Transverse colon (tissue), 4 donors: ENCODE results near the gene LRP1B. TPM values are rescaled to one million over a fixed set of nuclear protein-coding genes. Genes with fewer than 3 reads are reported as not detected.

Experiments used
- DNase-seq: peaks from one replicate; pipeline ENCODE4 v3.0.0-alpha.2; 2019
- H3K27ac ChIP-seq, 4 donors: fragments of 200-600 bp; sonication (generic); 2 replicates each; pipeline ENCODE4 v1.5.1; 2016 to 2018; ENCODE audit warnings: inconsistent platforms in 4 of 4
- H3K27me3 ChIP-seq: fragments of 200-600 bp; sonication (generic); 2 replicates; pipeline ENCODE4 v1.5.1; 2017; ENCODE audit warnings: inconsistent platforms
- H3K36me3 ChIP-seq, 4 donors: fragments of 200-600 bp; sonication (generic); 2 replicates each; pipeline ENCODE4 v1.5.1; 2017 to 2019; ENCODE audit warnings: inconsistent platforms in 4 of 4
- H3K4me1 ChIP-seq, 4 donors: fragments of 200-600 bp; sonication (generic); 2 replicates each; pipeline ENCODE4 v1.5.1; 2017 to 2020; ENCODE audit warnings: inconsistent platforms in 4 of 4
- H3K4me3 ChIP-seq, 4 donors: fragments of 200-600 bp; sonication (generic); 1 replicate in 1 of 4; 2 replicates in 3 of 4; pipeline versions ENCODE4 v1.5.1 to v1.6.1; 2017 to 2019; ENCODE audit warnings: inconsistent platforms in 4 of 4
- H3K9me3 ChIP-seq, 2 donors: fragments of 200-600 bp; sonication (generic); 2 replicates each; pipeline ENCODE4 v1.5.1; 2017 to 2019; ENCODE audit warnings: inconsistent platforms in 2 of 2
- EP300 ChIP-seq: sonication (generic); formaldehyde crosslinking; IDR thresholded peaks from one replicate; pipeline ENCODE4 v1.6.1; 2017; ENCODE audit warnings: antibody characterized with exemption, low read depth
- POLR2A ChIP-seq: fragments of 450-650 bp; IDR thresholded peaks from one replicate; pipeline ENCODE4 v1.6.1; 2016; ENCODE audit warnings: antibody characterized with exemption, mild to moderate bottlenecking, moderate library complexity
- POLR2AphosphoS5 ChIP-seq, 3 donors: sonication (generic); formaldehyde crosslinking; IDR thresholded peaks; one replicate each; pipeline ENCODE4 v1.6.1; 2016; ENCODE audit warnings: antibody characterized with exemption in 3 of 3
- WGBS, 2 donors: methylation state at CpG; one replicate each; pipeline ENCODE4 v1.1.5; 2018; ENCODE audit warnings: low coverage in 1 of 2; 5-methylcytosine and 5-hydroxymethylcytosine counted together
- in situ Hi-C, 4 donors: fragments of 200-750 bp; cut with MboI; loops; one replicate each; pipeline versions ENCODE4 v1.15.0 to v1.15.1; 2017; ENCODE audit warnings: low sequenced_read_pairs in 3 of 4, low pct_ligation_motif_present in 1 of 4, low pct_unique_long_range_greater_than_20kb in 1 of 4
- intact Hi-C: fragments of 100-400 bp; cut with DNase I; formaldehyde crosslinking; loops from one replicate; pipeline ENCODE4 v1.15.1; 2023; ENCODE audit warnings: low total_unique reads
- total RNA-seq, 4 donors: library from RNA; depleted of rRNA; stranded (reverse); fragments of >200 nt; gene quantifications; one replicate each; pipeline ENCODE4 v1.1.0, GENCODE V29; 2016
- TF ChIP-seq, protein P1 (sequence below), 5 experiments: fragments of 200-600 bp in 3 of 5; fragments of 450-650 bp in 2 of 5; sonication (generic) in 3 of 5; IDR thresholded peaks; 1 replicate in 2 of 5; 2 replicates in 3 of 5; pipeline ENCODE4 v1.5.1; 2016 to 2017; ENCODE audit warnings: antibody characterized with exemption in 5 of 5, inconsistent platforms in 3 of 5, mild to moderate bottlenecking in 2 of 5, moderate library complexity in 1 of 5

Gene LRP1B
- total RNA-seq, 4 donors from 2014 or later, result 0.48 to 5.4 (median 0.82) TPM; not detected in 1

GRCh38 chr2:140362361-140362760 lies 1768.5 kb downstream of the LRP1B start:
- intact Hi-C loops (no loop called here), in situ Hi-C loops (no loop called here)
- Histone ChIP-seq H3K27ac (no peak overlapping the region), H3K36me3 (no peaks in the 10 kb centered on the region), H3K4me1 (no peaks in the 10 kb centered on the region), H3K4me3 (no peak overlapping the region), H3K27me3 (no peaks in the 10 kb centered on the region), H3K9me3 (no peaks in the 10 kb centered on the region)
- DNase-seq, result no peak
- 90 to 94% methylated on average over 1 of the region's 1 CpG for WGBS, 2 donors
- TF ChIP-seq POLR2A (no peak), POLR2AphosphoS5 (IDR thresholded peaks at IDR 0.05) (no peak), EP300 (no peak)
- TF ChIP-seq, protein P1, sequence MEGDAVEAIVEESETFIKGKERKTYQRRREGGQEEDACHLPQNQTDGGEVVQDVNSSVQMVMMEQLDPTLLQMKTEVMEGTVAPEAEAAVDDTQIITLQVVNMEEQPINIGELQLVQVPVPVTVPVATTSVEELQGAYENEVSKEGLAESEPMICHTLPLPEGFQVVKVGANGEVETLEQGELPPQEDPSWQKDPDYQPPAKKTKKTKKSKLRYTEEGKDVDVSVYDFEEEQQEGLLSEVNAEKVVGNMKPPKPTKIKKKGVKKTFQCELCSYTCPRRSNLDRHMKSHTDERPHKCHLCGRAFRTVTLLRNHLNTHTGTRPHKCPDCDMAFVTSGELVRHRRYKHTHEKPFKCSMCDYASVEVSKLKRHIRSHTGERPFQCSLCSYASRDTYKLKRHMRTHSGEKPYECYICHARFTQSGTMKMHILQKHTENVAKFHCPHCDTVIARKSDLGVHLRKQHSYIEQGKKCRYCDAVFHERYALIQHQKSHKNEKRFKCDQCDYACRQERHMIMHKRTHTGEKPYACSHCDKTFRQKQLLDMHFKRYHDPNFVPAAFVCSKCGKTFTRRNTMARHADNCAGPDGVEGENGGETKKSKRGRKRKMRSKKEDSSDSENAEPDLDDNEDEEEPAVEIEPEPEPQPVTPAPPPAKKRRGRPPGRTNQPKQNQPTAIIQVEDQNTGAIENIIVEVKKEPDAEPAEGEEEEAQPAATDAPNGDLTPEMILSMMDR (IDR thresholded peaks at IDR 0.05), result no peak

DNA sequence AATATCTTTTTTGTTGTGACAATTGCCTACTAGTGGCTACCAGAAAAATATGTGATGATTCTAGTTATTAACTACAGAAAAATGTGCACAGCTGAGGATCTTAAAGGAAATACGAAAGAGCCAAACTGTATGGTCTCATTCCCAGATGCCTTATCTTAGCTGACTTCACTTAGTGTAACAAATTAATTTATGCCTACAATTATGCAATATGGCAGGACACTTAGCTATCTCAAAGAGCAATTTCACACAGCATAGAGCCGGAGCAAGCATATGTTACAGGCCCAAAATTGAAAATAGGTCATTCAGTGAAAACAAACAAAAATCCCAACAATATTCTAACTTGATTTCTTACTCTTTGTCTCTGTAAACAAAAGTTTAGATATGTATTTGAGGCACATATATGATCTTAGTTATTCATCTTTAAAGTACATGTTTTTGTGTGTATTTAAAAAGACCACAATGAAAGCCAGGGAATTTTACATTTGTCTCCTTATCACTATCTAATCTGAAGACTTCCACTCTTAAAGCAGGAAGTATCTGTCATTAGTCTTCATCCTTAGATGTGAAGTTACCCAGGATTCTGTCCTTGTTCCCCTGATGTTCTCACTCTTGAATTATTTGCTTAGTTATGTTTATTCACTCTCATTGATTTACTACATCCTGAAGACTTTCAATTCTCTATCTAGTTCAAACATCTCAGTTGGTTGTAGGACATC lies 1771.6 kb downstream of the LRP1B start:
- in situ Hi-C loops (no loop called here), intact Hi-C loops (no loop called here)
- whole genome bisulfite sequencing, 2 donors, result 46 to 61% methylated on average over 2 of the region's 2 CpGs

GRCh38 chr2:140356697-140357096 lies 1774.1 kb downstream of the LRP1B start:
- H3K27ac ChIP-seq, result no peak overlapping the region
- intact Hi-C loops (no loop called here), in situ Hi-C loops (no loop called here)
- H3K4me3 ChIP-seq, result no peak overlapping the region
- no peaks in the 10 kb centered on the region for H3K27me3 ChIP-seq
- no peaks in the 10 kb centered on the region for H3K36me3 ChIP-seq
- H3K9me3 ChIP-seq, result no peaks in the 10 kb centered on the region
- TF ChIP-seq EP300 (no peak), POLR2A (no peak), POLR2AphosphoS5 (IDR thresholded peaks at IDR 0.05) (no peak)
- TF ChIP-seq, protein P1 (IDR thresholded peaks at IDR 0.05), result no peak
- WGBS, 2 donors, result 86 to 92% methylated on average over 1 of the region's 1 CpG
- no peaks in the 10 kb centered on the region for H3K4me1 ChIP-seq
- no peak for DNase-seq

More for the DNA sequence above, 1771.6 kb downstream of the LRP1B start:
- Histone ChIP-seq H3K27ac (no peak overlapping the region), H3K4me1 (no peaks in the 10 kb centered on the region), H3K4me3 (no peak overlapping the region), H3K36me3 (no peaks in the 10 kb centered on the region), H3K27me3 (no peaks in the 10 kb centered on the region), H3K9me3 (no peaks in the 10 kb centered on the region)
- no peak for DNase-seq
- TF ChIP-seq POLR2A (no peak), EP300 (no peak), POLR2AphosphoS5 (IDR thresholded peaks at IDR 0.05) (no peak)
- TF ChIP-seq, protein P1 (IDR thresholded peaks at IDR 0.05), result no peak

DNA sequence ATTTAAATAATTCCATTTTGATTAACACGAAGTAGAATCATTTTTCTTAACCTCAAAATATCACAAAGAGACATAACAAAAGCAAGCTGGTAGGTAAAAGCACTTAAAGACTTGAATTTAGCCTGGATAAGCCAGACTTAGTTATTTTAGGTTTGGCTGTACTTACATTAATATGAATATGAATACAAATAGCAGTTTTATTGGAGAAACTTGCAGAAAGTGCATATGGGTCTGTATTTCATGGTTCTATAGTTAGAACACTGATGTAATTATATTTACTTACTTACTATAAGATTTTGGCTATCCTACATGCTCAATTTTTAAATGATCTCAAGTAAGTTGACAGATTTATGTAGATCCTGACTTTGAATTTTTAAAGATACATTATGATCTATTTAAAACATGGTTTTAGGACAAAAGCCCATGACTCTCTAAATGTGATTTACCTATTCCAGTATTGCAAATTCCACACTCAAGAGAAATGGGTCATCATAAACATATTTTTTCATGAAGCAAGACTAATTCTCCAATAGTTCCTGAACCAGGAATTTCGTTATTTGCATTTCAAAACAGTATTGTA lies 1775.2 kb downstream of the LRP1B start:
- H3K4me3 ChIP-seq, result no peak overlapping the region
- WGBS, 2 donors, result 32 to 43% methylated on average over 2 of the region's 2 CpGs
- H3K36me3 ChIP-seq, result no peaks in the 10 kb centered on the region
- H3K27me3 ChIP-seq, result no peaks in the 10 kb centered on the region
- H3K9me3 ChIP-seq, result no peaks in the 10 kb centered on the region
- H3K27ac ChIP-seq, result no peak overlapping the region
- TF ChIP-seq EP300, result no peak
- TF ChIP-seq POLR2A, result no peak
- TF ChIP-seq POLR2AphosphoS5 (IDR thresholded peaks at IDR 0.05), result no peak
- TF ChIP-seq, protein P1 (IDR thresholded peaks at IDR 0.05), result no peak
- in situ Hi-C loops, result no loop called here
- DNase-seq, result no peak
- no peaks in the 10 kb centered on the region for H3K4me1 ChIP-seq
- intact Hi-C loops, result no loop called here
